GM18868 (cell line): ENCODE data around the gene UBASH3A.
"Not testable (repeated sequence)": the region's sequence is repeated elsewhere in the genome, so short reads cannot be mapped to it uniquely, and the experiment has no call there.

Experiments
- ATAC-seq: cut with Tn5 transposase; IDR thresholded peaks from one replicate; pipeline ENCODE4 v1.9.1; 2021; ENCODE audit warnings: mild to moderate bottlenecking, moderate library complexity; ENCODE audit not compliant: unreplicated experiment

UBASH3A gene

DNA sequence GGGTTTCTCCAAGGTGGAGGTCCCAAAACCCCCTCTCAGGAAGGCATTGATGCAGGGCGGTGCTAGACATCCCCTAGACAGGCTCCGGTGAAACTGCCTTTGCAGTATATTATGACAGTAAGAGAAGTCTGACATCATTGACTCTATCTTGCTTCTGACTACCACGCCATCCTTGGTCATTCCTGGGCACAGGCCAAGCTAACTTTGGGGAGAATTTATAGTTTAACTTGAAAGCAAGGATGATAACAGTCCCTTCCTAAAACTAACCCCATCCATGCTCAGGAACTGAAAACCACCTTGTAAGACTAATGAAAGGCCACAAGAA lies 62.1 kb downstream of the UBASH3A start:
- ATAC-seq: peak; percentile 35

DNA sequence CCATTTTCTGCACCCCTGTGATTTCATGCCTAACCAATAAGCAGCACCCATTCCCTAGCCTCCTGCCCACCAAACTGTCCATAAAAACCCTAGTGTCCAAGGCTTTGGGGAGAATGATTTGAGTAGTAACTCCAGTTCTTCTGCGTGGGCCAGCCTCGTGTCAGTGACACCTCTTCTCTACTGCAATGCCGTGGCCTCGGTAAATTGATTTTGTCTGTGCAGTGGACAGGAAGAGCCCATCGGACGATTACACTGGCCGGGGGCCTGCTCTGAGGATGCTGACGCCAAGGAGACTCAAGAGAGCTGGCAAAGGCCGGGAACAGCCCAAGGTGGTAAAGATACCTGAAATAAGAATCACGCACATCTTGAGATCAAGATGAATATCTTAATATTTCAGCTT lies 63.0 kb downstream of the UBASH3A start:
- no peak for ATAC-seq

DNA sequence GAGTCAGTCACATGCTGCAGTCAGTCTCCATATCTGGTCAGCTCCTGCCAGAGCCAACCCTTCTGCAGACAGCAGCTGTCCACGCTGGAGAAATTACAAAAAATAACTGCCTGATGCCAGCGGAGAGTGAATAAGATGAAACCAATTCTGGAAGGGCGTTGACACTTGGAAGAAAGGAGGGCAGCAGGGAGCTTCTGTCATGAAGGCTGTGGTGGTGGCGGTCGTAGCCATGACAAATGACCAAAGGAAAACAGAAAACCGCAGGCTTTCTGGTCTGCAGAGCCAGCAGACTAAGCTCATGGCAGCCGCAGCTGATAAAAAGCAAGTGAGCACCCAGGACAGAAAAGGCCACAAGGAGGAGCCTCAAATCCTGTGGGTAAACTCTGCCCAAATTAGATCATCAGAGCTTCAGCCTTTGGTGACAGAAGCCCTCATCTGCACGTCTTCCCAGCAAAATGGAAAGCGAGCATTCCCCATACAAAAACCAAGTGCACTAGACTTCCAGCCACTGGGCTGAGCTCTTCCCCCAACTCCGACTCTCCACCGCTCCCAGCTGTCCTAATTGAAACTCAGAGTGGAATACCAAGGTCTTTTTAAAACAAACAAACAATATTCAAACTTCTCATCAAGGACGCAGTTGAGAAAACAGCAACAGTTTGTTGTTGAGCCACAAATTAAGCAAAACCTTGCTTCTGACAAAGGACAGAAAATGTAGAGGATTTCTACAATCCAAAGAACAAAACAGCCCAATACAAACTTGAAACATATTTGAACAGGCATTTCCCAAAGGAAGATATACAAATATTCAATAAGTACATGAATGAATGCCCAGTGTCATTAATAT lies 63.7 kb downstream of the UBASH3A start:
- ATAC-seq: no peak

DNA sequence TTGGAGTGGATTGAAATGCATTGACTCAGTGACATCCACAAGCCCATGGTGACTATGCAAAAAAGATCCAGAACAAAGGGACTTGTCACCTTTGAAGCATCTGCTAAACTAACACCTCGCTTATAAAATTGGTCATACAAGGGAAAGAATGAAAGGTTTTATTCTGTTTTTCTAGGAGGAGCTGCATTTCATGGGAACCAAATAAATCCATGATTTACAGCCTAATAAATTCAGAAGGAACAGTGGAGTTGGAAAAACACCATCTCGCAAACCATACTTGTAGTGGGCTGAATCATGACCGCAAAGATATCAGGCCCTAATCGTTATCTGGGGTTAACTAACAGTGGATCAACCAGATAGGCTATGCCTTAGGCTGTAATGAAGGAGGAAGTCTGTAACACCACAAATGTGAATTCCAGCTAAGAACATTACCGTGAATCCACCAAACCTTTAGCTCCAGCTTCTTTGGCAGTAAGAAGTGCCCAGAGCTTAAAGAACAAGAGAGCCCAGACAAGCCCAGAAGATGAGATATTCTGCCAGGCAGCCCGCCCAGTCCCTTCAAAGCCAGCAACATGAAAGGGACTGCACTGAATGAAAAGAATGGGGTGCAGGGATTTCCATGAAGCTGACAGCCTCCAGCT lies 64.9 kb downstream of the UBASH3A start:
- no peak for ATAC-seq

DNA sequence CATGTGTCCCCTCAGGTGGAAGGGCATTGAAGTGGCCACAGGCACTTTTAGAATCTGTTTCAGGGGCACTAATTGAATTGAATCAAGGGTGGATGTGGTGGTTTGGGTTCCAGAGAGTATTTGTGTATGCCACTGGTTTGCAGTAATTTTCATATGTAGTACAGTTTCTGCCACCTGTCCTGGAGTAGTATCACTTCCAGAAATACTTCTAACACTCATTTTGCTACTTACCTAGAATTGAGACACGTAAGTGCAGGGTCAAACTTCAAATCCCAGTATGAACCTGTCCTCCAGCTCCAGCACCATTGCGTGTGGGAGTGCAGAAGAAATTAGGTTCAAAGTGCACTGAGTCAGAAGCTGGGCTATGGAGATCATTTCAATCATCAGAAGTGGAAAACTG lies 65.6 kb downstream of the UBASH3A start:
- peak; percentile 44 for ATAC-seq

DNA sequence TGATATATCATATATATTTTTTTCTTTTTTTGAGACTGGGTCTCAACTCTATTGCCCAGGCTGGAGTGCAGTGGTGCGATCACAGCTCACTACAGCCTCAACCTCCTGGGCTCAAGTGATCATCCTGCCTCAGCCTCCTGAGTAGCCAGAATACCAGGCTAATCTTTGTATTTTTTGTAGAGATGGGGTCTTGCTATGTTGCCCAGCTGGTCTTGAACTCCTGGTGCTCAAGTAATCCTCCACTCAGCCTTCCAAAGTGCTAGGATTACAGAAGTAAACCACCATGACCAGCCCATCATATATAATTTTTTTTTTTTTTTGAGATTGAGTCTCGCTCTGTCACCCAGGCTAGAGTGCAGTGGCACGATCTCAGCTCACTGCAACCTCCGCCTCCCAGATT lies 66.0 kb downstream of the UBASH3A start:
- not testable (repeated sequence) for ATAC-seq

DNA sequence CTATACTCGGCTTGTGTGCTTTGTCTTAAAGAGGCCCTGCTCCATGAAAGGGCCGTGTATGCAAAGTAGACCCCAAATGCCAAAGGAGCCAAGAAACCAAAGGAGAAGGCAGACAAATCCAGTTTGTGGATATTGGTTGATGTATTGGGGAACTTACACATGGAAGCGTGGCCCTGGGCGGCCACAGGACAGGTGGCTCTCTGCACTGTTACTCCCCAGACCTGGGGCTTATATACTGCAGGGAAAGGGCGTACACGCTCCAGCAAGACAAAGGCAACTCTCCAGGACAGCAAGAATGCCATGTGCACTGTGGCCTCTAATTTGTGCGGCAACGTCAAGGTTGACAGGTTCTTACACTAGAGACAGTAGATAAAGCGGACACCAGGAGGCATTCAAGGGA lies 67.5 kb downstream of the UBASH3A start:
- ATAC-seq: no peak

DNA sequence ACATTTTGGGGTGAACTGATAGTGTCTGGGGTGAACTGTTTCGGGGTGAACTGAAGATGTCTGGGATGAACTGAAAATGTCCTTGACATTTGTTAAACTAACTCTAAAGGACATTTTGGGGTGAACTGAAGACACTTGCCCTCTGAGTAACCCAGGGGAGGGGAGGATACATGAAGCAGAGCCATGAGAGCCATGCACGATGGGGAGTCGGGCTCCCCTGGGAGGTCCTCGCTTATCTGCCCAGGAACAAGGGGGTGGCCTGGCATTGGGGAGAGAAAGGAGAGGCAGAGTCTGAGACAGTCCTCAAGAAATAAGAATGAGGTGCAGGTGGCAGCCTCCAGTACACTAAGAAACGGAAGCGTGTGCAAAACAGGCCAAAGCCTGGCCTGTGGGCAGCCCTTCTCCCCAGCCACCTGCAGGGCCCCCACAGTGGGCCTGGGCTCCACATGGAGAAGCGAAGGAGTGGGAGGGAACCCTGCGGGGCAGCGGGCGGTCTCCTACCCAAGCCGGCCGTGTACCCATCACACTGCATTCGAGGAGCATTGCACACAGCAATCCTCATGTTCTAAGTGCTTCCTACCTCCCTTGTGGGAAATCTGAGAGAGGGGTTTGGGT lies 68.1 kb downstream of the UBASH3A start:
- no peak for ATAC-seq

DNA sequence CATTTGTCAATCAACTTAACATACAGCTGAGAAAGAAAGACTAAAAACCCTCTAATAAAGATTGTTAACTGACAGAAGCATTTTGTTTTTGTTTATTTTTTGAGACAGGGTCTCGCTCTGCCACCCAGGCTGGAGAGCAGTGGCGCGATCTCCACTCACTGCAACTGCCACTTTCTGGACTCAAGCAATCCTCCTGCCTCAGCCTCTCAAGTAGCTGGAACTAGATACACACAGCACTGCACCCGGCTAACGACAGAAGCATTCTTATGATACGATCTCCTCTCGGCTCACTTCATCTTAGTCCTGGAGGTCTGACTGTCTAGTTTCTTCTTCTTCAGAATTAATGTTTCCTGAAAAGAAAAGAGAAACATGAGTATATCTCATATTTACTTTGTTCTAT lies 68.8 kb downstream of the UBASH3A start:
- no peak for ATAC-seq

DNA sequence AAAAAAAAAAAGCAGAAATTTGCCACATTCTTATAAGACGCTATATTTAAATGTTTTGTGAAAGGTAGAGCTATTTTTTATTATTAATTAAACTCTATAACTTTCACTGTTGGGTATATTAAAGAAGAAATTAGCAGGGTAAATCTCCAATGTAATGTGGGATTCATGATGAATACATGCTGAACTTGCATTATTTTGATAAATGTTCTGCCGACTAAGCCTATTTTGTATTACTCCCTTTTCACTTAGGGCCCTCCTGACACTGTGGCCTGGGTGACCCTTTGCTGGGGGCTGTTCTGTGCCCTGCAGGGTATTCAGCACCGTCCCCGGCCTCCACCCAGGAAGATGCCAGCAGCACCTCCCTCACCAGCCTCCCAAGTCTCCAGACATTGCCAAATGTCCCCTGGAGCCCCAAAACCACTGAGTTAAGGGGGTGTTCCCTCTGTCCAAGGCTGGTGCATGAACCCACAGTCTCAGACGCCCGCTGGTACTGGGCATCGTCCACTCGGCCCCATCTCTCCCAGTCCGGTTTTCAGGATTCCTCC lies 69.9 kb downstream of the UBASH3A start:
- no peak for ATAC-seq

DNA sequence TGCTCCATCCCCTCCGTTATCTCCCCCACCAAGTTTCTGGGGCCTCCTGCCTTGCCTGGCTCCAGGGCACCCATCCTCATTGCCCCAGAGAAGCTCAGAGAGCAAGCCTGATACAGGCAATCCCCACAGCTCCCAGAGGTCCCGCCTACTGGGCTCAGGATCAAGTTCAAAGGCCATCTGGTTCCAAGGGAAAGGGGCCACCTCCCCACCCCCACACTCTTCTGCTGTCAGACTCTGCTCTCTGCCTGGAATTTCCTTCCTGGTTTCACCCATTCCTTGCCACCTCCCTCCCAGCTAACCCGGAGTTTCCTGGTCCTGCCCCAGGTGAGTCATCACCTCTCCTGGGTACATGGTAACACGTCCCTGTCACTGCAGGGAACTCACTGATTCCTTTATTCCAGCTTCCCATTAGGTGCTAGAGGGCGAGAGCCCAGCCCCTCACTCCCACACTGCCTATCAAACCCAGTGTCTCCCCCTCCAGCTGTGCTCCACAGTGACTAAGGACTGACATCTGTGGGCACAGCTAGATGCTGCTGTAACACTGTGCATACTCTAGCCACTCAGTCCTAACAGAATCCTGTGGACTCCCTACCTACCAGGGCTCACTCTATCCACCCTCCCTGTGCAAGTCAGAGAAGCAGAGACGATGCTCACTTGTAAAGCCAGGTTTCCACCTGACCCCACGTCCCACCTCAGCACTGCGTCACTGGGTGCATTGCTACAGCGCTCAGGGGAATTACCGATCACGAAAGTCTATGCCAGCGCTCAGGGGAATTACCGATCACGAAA lies 70.5 kb downstream of the UBASH3A start:
- peak; percentile 74 for ATAC-seq

DNA sequence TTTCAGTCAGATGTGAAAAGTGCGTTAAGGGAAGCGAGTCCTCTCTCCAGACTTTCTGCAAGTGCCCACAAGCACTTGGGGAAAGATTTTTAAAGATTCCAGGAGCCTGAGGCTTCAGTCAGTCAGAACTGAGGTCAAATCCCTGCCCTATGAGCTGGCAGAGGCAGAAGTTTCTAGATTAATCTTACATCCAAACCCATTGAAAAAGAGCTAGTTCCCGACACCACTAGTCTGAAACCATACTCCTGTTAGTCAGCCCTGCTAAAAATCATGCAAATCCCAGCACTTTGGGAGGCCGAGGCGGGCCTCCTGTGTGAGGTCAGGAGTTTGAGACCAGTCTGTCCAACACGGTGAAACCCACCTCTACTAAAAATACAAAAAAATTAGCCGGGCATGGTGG lies 71.3 kb downstream of the UBASH3A start:
- ATAC-seq: no peak

DNA sequence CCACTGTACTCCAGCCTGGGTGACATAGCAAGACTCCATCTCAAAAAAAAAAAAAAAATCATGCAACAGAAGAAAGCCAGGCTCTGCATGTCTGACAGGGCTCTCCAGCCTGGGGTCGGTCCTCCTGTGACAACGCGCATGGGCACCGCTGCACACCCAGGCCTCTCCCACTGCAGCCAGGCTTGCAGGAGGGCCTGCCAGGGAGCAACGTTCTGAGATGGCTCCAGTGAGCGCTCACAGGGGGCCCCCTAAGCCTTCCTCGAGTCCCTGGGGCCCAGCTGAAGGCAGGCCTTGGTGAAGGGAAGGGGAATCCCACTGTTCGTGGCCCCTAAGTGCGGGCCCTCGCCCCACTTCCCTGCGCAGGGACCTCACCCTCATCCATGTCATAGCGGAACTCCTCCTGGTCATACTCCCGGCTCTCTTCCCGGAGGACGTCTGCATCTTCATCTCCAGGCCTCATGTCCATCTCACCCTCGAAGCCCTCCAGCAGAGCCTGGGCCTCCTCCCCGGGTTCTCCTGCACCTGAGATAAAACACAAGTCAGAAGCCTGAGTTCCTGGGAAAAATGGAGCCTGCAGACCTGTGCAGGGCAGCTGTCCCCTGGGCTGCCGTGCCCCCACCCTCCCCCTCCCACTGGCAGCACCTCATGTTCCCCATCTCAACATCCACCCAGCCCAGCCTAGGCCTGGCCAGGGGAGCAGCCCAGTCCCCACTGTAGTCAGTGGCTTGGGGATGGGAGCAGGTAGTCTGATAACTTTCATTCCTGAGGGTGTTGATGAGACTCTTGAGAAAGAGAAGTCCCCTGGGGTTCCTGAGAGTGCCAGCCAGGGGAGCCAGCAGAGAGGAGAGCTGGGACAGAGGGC lies 72.1 kb downstream of the UBASH3A start:
- no peak for ATAC-seq

DNA sequence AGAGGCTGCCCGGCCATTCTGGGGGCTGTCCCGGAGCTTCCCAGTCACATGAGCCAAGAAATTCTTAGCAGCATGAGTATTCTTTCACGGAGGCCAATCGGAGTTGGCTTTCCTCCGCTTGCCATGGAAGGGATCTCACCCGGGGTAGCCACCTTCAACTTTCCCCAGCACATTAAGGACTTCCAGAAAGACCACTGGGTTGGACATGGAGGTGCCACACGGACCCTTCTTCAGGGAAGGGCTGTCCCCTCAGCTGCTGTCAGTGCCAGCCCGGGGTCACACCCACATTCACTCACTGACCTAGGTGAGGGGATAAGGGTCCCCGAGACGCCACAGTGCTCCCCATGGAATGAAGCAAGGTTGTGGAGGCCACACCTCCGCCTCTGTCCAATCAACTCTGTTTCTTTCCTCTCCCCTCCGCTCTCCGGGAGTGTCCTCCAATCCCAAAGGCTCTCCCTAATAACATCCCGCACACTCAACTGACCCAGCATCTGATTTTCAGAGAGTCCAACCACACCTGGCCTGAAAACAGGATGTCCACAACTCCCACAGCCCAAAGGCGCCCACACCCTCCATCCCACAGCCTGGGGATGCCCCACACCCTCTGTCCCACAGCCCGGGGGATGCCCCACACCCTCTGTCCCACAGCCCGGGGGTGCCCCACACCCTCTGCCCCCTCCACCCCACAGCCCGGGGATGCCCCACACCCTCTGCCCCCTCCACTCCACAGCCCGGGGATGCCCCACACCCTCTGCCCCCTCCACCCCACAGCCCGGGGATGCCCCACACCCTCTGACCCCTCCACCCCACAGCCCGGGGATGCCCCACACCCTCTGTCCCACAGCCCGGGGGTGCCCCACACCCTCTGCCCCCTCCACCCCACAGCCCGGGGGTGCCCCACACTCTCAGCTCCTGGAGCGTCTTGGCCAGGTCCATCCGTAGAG lies 73.0 kb downstream of the UBASH3A start:
- ATAC-seq: no peak

DNA sequence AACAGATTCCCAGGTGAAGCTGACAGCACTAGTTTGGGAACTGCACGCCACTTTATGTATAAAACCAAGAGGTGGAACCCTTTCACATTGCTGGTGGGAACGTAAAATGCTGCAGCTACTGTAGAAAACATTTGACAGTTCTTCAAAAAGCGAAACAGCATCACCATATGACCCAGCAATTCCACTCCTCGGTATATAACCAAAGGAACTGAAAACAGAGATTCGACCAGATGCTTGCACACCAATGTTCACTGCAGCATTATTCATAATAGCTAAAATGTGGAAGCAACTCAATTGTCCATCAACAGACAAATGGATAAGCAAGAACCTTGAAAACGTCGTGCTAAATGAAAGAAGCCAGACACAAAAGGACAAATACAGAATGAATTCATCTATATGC lies 74.8 kb downstream of the UBASH3A start:
- ATAC-seq: peak; percentile 51

DNA sequence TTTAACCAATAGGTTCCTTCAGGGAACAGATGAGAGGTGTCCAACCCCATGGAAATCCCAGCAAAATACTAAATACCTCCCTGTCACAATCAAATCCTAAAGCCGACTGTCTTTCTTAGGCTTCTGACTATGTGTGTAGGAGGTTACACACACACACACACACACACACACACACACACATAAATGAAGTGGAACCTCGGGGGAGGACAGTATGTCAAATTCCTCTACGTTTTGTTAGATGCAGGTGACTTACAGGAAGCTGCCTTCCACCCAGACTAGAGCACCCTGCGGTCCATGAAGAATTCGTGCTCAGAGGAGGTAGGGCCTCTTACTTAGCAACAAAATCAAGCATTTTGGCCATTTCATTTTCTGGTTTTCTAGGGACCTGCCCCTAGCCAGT lies 75.9 kb downstream of the UBASH3A start:
- ATAC-seq: no peak

DNA sequence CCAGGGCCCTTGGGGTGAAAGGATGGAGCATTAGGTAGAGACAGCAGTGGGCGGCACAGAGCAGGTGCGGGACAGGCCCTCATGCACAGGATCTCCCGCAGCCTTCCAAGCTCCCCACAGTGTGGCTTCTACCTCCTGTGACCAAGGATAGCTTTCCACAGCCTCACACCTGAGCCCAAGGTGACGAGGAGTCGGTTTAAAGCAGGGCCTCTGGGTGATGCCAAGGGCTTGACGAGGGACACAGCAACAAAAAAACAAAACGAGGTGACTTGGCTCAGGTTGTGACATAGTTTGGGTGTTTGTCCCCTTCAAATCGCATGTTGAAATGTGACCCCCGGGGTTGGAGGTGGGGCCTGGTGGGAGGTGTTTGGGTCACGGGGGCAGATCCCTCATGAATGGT lies 77.0 kb downstream of the UBASH3A start:
- ATAC-seq: no peak

DNA sequence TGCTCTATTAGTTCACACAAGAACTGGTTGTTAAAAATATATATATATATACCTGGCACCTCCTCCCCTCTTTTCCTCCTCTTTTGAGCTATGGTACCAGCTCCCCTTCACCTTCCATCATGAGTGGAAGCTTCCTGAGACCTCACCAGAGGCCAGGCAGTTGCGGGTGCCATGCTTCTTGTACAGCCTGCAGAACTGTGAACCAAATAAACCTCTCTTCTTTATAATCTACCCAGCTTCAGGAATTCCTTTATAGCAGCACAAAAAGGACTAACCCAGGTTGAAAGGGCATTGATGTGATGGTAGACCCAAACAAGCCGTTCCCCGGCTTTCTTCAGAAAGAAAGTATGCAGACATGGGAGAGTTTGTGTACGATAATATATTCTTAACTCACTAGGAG lies 77.5 kb downstream of the UBASH3A start:
- no peak for ATAC-seq

DNA sequence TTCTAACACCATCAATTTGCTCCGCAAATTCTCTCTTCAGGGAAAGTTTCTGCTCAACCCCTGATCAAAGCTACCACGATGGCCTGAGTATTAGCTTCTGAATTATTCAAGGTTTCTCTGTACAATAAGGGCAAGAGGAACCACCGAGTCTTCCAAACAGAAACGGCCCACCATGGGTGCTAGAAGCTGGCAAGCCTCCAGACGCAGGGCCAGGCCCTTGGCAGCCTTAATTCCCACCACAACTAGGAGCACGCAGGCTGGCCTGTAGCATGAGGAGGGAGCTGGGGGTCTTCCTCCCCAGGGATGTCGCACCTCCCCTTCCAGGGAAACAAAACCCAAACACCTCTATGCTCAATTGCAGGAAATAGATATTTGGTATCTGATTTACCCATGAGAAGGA lies 81.3 kb downstream of the UBASH3A start:
- no peak for ATAC-seq
